Muscle of leg (tissue), 16 donors: Measurements from ENCODE around the gene MBD3L3. TPM values are rescaled to one million over a fixed set of nuclear protein-coding genes. Genes with fewer than 3 reads are reported as not detected.
A peak's percentile ranks its signal among the peaks of the same experiment; 100 is the strongest.
"Not testable (repeated sequence)": the region's sequence is repeated elsewhere in the genome, so short reads cannot be mapped to it uniquely, and the experiment has no call there.

Source experiments
- DNase-seq: peaks from one replicate; pipeline ENCODE4 v3.0.0; 2013
- H3K27ac ChIP-seq: one replicate; pipeline ENCODE4 v1.5.1; 2013; ENCODE audit warnings: mild to moderate bottlenecking, low read length, control low read depth
- H3K27me3 ChIP-seq: one replicate; pipeline ENCODE4 v1.6.1; 2013; ENCODE audit warnings: low read length; ENCODE audit not compliant: control insufficient read depth, insufficient read depth
- H3K36me3 ChIP-seq: one replicate; pipeline ENCODE4 v1.6.1; 2013; ENCODE audit warnings: low read length; ENCODE audit not compliant: control insufficient read depth, insufficient read depth
- H3K4me1 ChIP-seq: one replicate; pipeline ENCODE4 v1.6.1; 2013; ENCODE audit warnings: low read length; ENCODE audit not compliant: control insufficient read depth, insufficient read depth
- H3K4me3 ChIP-seq: one replicate; pipeline ENCODE4 v1.5.1; 2013; ENCODE audit warnings: low read length, control low read depth
- H3K9me3 ChIP-seq: replicated peaks from 2 replicates; pipeline ENCODE4 v1.6.1; 2013; ENCODE audit warnings: low read depth, low read length; ENCODE audit not compliant: control insufficient read depth
- WGBS: methylation state at CpG from one replicate; pipeline ENCODE4 v1.1.5; 2013; ENCODE audit warnings: missing lambda C conversion rate; ENCODE audit not compliant: insufficient coverage; 5-methylcytosine and 5-hydroxymethylcytosine counted together
- long read RNA-seq, 11 donors: transcript quantifications; one replicate each; lab custom pipeline, GENCODE V29; 2026
- polyA plus RNA-seq, 8 donors: library from polyadenylated mRNA; unstranded; fragments of 120-200 nt; gene quantifications; one replicate each; pipeline versions ENCODE4 v1.2.1 to v1.2.3, GENCODE V29; 2013; ENCODE audit warnings: inconsistent platforms in 1 of 8, low replicate concordance in 1 of 8; ENCODE audit not compliant: insufficient read length in 8 of 8, insufficient read depth in 1 of 8
- total RNA-seq: library from RNA; stranded (reverse); fragments of 120-200 nt; gene quantifications from one replicate; pipeline ENCODE4 v1.2.4, GENCODE V29; 2013

The MBD3L3 gene
- not detected for total RNA-seq
- polyA plus RNA-seq: not detected
- long read RNA-seq, donor 1: 0 reads
- long read RNA-seq, donor 2: 0 reads
- long read RNA-seq, donor 3: 0 reads
- long read RNA-seq, donor 4: 0 reads
- long read RNA-seq, donor 5: 0 reads
- long read RNA-seq, donor 6: 0 reads
- long read RNA-seq, donor 7: 0 reads
- long read RNA-seq, donor 8: 0 reads
- long read RNA-seq, donor 9: 0 reads
- long read RNA-seq, donor 10: 0 reads
- long read RNA-seq, donor 11: 0 reads

DNA sequence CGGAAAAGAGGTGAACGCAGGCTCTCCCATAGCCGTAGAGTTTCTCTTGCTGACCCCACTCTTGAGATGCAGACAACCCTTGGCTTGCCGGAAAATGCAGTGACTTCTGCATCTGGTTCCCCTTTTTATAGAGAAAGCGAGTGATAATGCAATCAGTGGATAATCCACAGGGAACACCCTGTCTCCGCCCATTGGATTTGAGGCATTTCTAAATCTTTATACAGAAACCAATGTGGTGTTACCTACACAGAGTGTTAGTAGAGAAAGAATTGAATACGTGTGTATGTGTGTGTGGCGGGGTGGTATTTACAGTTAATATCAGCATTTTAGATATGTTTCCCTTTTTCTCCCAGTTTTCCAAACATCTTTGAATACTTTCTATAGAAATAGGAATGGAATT, at the start of gene MBD3L3:
Gene MBD3L3 (minus strand): TSS at position 101 of the 400 bp plus-strand sequence. CDS start 71 bp downstream, at position 30.
- not testable (repeated sequence) for H3K4me3 ChIP-seq, H3K27ac ChIP-seq, H3K9me3 ChIP-seq, DNase-seq, H3K36me3 ChIP-seq, H3K27me3 ChIP-seq, H3K4me1 ChIP-seq
- WGBS: no CpG with 5 or more reads among the region's 8 CpGs

DNA sequence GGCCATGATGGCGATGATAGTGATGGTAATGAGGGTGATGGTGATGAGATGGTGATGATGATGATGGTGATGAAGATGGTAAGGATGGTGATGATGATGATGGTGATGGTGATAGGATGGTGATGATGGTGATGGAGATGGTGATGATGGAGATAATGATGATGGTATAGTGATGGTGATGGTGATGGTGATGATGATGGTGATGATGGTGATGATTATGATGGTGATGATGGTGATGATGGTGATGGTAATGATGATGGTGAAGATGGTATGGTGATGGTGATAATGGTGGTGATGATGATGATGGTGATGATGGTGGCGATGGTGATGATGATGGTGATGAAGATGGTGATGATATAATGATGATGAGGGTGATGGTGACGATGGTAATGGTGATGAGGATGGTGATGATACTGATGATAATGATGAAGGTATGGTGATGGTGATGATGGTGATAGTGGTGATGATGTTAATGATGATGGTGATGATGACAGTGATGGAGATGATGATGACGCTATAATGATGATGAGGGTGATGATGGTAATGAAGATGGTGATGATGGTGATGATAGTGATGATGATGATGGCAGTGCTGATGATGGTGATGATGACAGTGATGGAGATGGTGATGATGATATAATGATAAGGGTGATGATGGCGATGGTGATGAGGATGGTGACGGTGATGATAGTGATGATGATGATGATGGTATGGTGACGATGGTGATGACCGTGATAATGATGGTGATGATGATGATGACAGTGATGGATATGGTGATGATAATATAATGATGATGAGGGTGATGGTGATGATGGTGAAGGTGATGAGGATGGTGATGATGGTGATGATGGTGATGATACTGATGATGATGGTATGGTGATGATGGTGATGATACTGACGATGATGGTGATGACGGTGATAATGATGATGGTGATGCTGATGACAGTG, 48.5 kb upstream of the MBD3L3 start:
- DNase-seq: no peak
- Histone ChIP-seq H3K27ac (no peak overlapping the region), H3K4me1 (no peaks in the 10 kb centered on the region), H3K4me3 (no peak overlapping the region), H3K36me3 (no peaks in the 10 kb centered on the region), H3K9me3 (no peaks in the 10 kb centered on the region), H3K27me3 (no peaks in the 10 kb centered on the region)
- WGBS: 84% methylated on average over 10 of the region's 10 CpGs

DNA sequence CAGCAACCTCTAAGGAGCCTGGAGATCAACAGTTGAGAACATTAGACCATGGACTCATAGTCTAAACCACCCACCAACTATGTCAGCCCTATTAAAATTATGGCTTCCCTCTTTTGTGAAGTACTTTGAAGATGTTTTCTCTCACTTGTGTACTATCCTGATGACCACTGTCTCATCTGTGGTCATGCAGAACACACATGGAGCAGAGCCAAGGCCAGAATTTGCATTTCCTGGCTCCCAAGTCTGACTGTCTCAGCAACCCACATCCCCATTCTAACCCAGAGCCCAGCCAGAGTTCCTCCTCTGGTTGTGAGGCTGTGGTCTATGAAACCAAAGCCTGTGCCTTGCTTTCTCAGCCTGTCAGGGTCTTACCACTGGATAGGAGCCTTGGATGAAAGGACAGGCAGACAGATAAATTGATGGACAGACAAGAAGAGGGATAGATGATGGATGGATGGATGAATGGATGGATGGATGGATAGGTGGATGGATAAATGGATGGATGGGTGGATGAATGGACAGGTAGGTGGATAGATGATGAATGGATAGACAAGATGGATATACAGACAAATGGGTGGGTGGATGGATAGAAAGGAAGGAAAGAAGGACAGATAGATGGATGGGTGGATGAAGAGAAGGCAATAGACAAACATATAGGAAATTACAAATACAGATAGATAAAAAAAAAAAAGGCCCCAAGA, 46.4 kb upstream of the MBD3L3 start:
- Histone ChIP-seq H3K4me1 (peaks cover under 1% of the 10 kb centered on the region), H3K27me3 (peaks cover 2% of the 10 kb centered on the region), H3K27ac (no peak overlapping the region), H3K4me3 (no peak overlapping the region), H3K36me3 (no peaks in the 10 kb centered on the region), H3K9me3 (no peaks in the 10 kb centered on the region)
- peak; percentile 31 for DNase-seq

DNA sequence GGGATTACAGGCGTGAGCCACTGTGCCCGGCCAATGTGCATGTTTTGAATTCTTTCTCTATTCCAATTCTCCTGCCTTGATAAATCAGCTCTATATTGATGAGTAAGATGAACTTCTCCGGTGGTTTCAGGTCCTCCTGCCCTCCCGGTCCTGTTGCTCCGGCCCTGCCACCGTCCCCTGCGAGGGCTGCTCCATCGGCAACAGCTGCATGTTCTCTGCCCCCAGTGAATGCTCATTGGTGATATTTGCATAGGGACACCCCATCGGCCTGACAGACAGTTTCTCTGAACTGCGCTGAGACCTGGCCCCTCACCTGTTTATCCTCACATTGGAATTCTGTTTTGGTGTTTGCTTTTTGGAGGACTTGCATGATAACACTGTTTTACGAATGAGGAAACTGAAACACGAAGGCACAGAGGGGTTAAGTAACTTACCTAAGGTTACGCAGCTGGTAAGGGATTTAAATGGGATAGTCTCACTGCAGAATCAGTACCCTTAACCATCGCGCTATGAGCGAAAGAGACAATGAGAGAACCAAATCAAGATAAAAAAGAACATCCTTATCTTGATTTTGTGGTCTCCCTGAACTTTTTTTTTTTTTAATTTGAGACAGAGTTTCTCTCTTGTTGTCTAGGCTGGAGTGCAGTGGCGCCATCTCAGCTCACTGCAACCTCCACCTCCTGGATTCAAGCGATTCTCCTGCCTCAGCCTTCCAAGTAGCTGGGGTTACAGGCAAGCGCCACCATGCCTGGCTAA, 43.2 kb upstream of the MBD3L3 start:
- Histone ChIP-seq H3K27ac (no peak overlapping the region), H3K36me3 (no peaks in the 10 kb centered on the region), H3K4me1 (peaks cover 6% of the 10 kb centered on the region), H3K9me3 (peaks cover 5% of the 10 kb centered on the region), H3K27me3 (peaks cover 2% of the 10 kb centered on the region), H3K4me3 (no peak overlapping the region)
- no peak for DNase-seq
- 91% methylated on average over 7 of the region's 19 CpGs for WGBS

DNA sequence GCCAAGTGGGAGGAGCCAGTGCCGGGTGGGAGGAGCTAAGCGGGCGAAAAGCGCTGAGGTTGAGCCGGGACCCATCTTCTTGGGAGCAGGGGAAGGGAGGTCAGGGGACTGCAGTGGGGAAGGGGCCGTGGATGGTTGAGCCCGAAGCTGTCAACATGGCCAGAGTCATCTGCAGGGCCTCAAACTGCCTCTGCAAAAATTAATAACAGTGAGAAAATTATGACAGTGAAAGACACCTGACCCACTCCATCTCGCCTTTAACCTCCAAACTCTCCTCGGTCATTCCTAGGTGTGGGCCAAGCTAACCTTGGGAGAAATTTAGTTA, 41.1 kb upstream of the MBD3L3 start:
- peaks cover 6% of the 10 kb centered on the region for H3K4me1 ChIP-seq

DNA sequence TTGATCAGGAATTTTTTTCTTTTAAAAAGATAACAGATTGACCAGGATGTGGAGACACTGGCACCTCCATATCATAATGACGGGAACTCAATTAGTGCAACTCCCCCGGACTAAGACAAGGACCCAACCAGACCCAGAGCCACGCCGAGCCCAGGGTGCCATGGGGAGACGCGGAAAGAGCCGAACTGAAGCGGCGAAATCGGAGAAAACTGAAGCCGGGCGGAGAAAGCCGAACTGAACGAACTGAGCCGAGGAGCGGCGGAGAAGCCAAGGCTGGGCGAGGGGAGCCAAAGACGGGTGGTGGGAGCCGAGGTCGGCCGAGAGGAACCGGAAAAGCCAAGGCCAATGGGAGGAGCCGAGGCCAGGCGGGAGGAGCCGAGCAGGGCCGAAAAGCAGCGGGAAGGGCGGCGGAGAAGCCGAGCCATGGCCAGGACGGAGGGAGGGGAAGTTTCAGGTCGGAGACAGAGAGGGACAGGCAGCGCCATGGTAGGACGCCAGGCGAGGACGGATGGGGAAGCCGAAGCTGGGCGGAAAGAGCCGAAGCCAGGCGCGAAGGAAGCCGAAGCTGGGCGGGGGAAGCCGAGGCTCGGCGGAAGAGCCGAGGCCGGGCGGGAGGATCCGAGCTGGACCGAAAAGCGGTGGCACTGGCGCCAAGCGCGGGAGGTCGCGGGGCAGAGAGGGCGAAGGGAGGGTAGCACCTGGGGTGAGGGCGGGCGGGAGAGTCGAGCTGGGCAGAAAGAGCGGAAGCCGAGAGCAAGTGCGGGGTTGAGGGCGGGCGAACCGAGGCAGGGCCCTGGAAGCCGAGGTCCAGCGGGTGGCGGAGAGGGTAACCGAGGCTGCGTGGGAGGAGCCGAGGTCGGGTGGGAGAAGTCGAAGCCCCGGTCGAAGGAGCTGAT, 40.5 kb upstream of the MBD3L3 start:
- peak; percentile 98 for DNase-seq
- no peaks in the 10 kb centered on the region for H3K36me3 ChIP-seq
- WGBS: 1% methylated on average over 78 of the region's 78 CpGs
- H3K4me3 ChIP-seq: peak overlapping the region; percentile 60
- H3K4me1 ChIP-seq: peaks cover 6% of the 10 kb centered on the region
- H3K9me3 ChIP-seq: peaks cover 12% of the 10 kb centered on the region
- peak overlapping the region; percentile 96 for H3K27ac ChIP-seq
- H3K27me3 ChIP-seq: peaks cover 2% of the 10 kb centered on the region

More for the DNA sequence above, 41.1 kb upstream of the MBD3L3 start:
- WGBS: 0% methylated on average over 6 of the region's 9 CpGs
- Histone ChIP-seq H3K36me3 (no peaks in the 10 kb centered on the region), H3K27me3 (peaks cover 2% of the 10 kb centered on the region), H3K4me3 (peak overlapping the region; percentile 60), H3K27ac (peak overlapping the region; percentile 96), H3K9me3 (peaks cover 12% of the 10 kb centered on the region)
- DNase-seq: no peak

DNA sequence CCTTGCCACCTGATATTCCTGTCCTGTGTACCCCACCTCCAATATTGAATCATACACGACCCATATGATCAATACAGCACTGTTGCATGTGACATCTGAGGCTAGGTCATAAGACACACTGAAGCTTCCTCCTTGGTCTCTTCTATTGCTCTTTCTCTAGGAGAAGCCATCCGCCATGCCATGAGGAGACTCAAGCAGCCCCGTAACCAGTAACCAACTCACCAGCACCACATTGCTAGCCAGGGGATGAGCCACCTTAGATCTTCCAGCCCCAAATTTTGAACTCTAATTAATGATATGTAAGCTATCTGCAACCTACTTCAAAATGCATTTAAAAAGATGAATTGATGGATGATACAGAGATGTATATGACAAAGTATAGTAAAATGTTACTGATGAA, 39.6 kb upstream of the MBD3L3 start:
- Histone ChIP-seq H3K36me3 (no peaks in the 10 kb centered on the region), H3K27me3 (peaks cover 2% of the 10 kb centered on the region), H3K9me3 (peaks cover 14% of the 10 kb centered on the region), H3K27ac (peak overlapping the region; percentile 96), H3K4me3 (peak overlapping the region; percentile 60), H3K4me1 (peaks cover 6% of the 10 kb centered on the region)
- 100% methylated on average over 1 of the region's 3 CpGs for WGBS
- no peak for DNase-seq

DNA sequence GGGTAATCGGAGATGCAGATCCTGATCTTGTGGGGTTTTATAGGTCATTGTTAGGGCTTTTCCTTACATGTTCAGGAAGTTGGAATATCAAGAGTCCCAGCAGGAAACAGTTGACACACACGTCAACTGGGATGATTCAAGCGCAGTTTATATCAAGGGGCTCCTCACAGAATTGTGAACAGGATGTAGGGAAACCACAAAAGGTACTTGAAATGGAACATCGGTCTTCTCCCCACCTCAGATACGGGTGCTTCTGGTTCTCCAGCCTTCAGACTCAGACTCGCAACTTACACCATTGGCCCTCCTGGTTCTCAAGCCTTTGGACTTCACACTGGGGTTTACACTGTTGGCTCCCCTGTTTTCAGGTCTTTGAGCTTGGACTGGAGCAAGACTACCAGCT, 30.5 kb upstream of the MBD3L3 start:
- Histone ChIP-seq H3K27ac (no peak overlapping the region), H3K4me3 (no peak overlapping the region), H3K36me3 (peaks cover 20% of the 10 kb centered on the region), H3K27me3 (no peaks in the 10 kb centered on the region), H3K9me3 (peaks cover 52% of the 10 kb centered on the region), H3K4me1 (no peaks in the 10 kb centered on the region)
- no peak for DNase-seq
- WGBS: 89% methylated on average over 5 of the region's 6 CpGs
